ENCODE data around the gene PPM1H.

Gene PPM1H

GRCh38 chr12:62659453-62660295 lies 275.3 kb downstream of the PPM1H start:
- no peak for TF ChIP-seq CTCF (IDR thresholded peaks at IDR 0.05; ENCODE audit: low read depth, low read length, missing control alignments)
- DNase-seq (ENCODE audit: extremely low read depth, low read depth): no peak
- no peak overlapping the region for H3K4me3 ChIP-seq (replicated peaks; ENCODE audit: low read depth, low read length)

GRCh38 chr12:62658910-62659309 lies 276.0 kb downstream of the PPM1H start:
- DNase-seq (ENCODE audit: extremely low read depth, low read depth): no peak
- no peak for TF ChIP-seq CTCF (IDR thresholded peaks at IDR 0.05; ENCODE audit: low read depth, low read length, missing control alignments)
- no peak overlapping the region for H3K4me3 ChIP-seq (replicated peaks; ENCODE audit: low read depth, low read length)

GRCh38 chr12:62657363-62657632 lies 277.7 kb downstream of the PPM1H start:
- no peak for TF ChIP-seq CTCF (IDR thresholded peaks at IDR 0.05; ENCODE audit: low read depth, low read length, missing control alignments)
- DNase-seq (ENCODE audit: extremely low read depth, low read depth): no peak

GRCh38 chr12:62656591-62657362 lies 278.2 kb downstream of the PPM1H start:
- TF ChIP-seq CTCF (IDR thresholded peaks at IDR 0.05; ENCODE audit: low read depth, low read length, missing control alignments): no peak
- no peak overlapping the region for H3K4me3 ChIP-seq (replicated peaks; ENCODE audit: low read depth, low read length)
- no peak for DNase-seq (ENCODE audit: extremely low read depth, low read depth)

More at GRCh38 chr12:62657363-62657632, 277.7 kb downstream of the PPM1H start:
- H3K4me3 ChIP-seq (replicated peaks; ENCODE audit: low read depth, low read length): no peak overlapping the region

GRCh38 chr12:62655666-62656151 lies 279.2 kb downstream of the PPM1H start:
- no peak for TF ChIP-seq CTCF (IDR thresholded peaks at IDR 0.05; ENCODE audit: low read depth, low read length, missing control alignments)
- H3K4me3 ChIP-seq (replicated peaks; ENCODE audit: low read depth, low read length): no peak overlapping the region
- DNase-seq (ENCODE audit: extremely low read depth, low read depth): no peak

- no peak for TF ChIP-seq CTCF (IDR thresholded peaks at IDR 0.05; ENCODE audit: low read depth, low read length, missing control alignments)
- no peak for DNase-seq (ENCODE audit: extremely low read depth, low read depth)
- no peak overlapping the region for H3K4me3 ChIP-seq (replicated peaks; ENCODE audit: low read depth, low read length)
Observed at GRCh38 chr12:62654326-62655241, 280.4 kb downstream of the PPM1H start.

Data from HFF-Myc (cell line).